WTC11 (cell line): ENCODE data around the gene PDRG1. TPM values are rescaled to one million over a fixed set of nuclear protein-coding genes. Genes with fewer than 3 reads are reported as not detected.

Experiments used
- ATAC-seq: fragments of 200-7000 bp; cut with Tn5 transposase; 2 replicates; pipeline ENCODE4 v1.10.0; 2021; ENCODE audit warnings: mild to moderate bottlenecking, moderate library complexity
- CTCF ChIA-PET: fragments of 300-600 bp; sonication (Branson Sonifier 250); formaldehyde crosslinking; loops from one replicate; lab custom pipeline; 2021; ENCODE audit warnings: antibody characterized with exemption; lab: Charles Lee
- POLR2A ChIA-PET: fragments of 350-600 bp; sonication (Branson Sonifier 250); formaldehyde crosslinking; loops from one replicate; lab custom pipeline; 2021; ENCODE audit warnings: antibody characterized with exemption; lab: Charles Lee
- DNase-seq: peaks from one replicate; pipeline ENCODE4 v3.0.0; 2021; ENCODE audit warnings: low spot score
- H3K27ac Mint-ChIP-seq: 2 replicates; pipeline ENCODE4 v1.8.0; 2021; ENCODE audit warnings: mixed read lengths
- H3K27me3 Mint-ChIP-seq: 2 replicates; pipeline ENCODE4 v1.8.0; 2021; ENCODE audit warnings: low read depth, mild to moderate bottlenecking, moderate library complexity, mixed read lengths
- H3K36me3 Mint-ChIP-seq: 2 replicates; pipeline ENCODE4 v1.8.0; 2021; ENCODE audit warnings: mixed read lengths
- H3K4me1 Mint-ChIP-seq: 2 replicates; pipeline ENCODE4 v1.8.0; 2022; ENCODE audit warnings: mixed read lengths
- H3K4me3 Mint-ChIP-seq: 2 replicates; pipeline ENCODE4 v1.8.0; 2021; ENCODE audit warnings: mild to moderate bottlenecking, moderate library complexity, mixed read lengths
- H3K9me3 Mint-ChIP-seq: 2 replicates; pipeline ENCODE4 v1.8.0; 2021; ENCODE audit warnings: mixed read lengths
- ATF1 ChIP-seq: sonication (generic); formaldehyde crosslinking; IDR thresholded peaks from 2 replicates; pipeline ENCODE4 v1.8.1; 2023; ENCODE audit warnings: mild to moderate bottlenecking, moderate library complexity, missing genetic modification reagents
- E2F4 ChIP-seq: sonication (generic); formaldehyde crosslinking; IDR thresholded peaks from 2 replicates; pipeline ENCODE4 v1.8.1; 2022; ENCODE audit warnings: low read depth, mild to moderate bottlenecking, moderate library complexity, missing genetic modification reagents, borderline replicate concordance
- MAX ChIP-seq: sonication (generic); formaldehyde crosslinking; IDR thresholded peaks from 2 replicates; pipeline ENCODE4 v1.8.0; 2022; ENCODE audit warnings: mild to moderate bottlenecking, missing genetic modification reagents
- SP1 ChIP-seq: sonication (generic); formaldehyde crosslinking; conservative IDR thresholded peaks from 2 replicates; pipeline ENCODE4 v1.8.1; 2022; ENCODE audit warnings: missing genetic modification reagents
- TEAD1 ChIP-seq: sonication (generic); formaldehyde crosslinking; IDR thresholded peaks from 2 replicates; pipeline ENCODE4 v1.8.0; 2022; ENCODE audit warnings: mild to moderate bottlenecking, missing genetic modification reagents
- ZBTB21 ChIP-seq: sonication (generic); formaldehyde crosslinking; IDR thresholded peaks from 2 replicates; pipeline ENCODE4 v1.8.1; 2023; ENCODE audit warnings: mild to moderate bottlenecking, missing genetic modification reagents, borderline replicate concordance
- ZNF138 ChIP-seq: sonication (generic); formaldehyde crosslinking; conservative IDR thresholded peaks from 2 replicates; pipeline ENCODE4 v1.8.1; 2022; ENCODE audit warnings: mild to moderate bottlenecking, moderate library complexity, missing genetic modification reagents
- ZNF281 ChIP-seq: sonication (generic); formaldehyde crosslinking; IDR thresholded peaks from 2 replicates; pipeline ENCODE4 v1.8.0; 2023; ENCODE audit warnings: mild to moderate bottlenecking, missing genetic modification reagents
- ZNF396 ChIP-seq: fragments of 250-450 bp; sonication (Bioruptor Pico); IDR thresholded peaks from 2 replicates; pipeline ENCODE4 v1.8.0; 2021; ENCODE audit warnings: mild to moderate bottlenecking, moderate library complexity, borderline replicate concordance
- ZNF671 ChIP-seq: fragments of 250-450 bp; sonication (Bioruptor Pico); IDR thresholded peaks from 2 replicates; pipeline ENCODE4 v1.8.0; 2021; ENCODE audit warnings: mild to moderate bottlenecking
- total RNA-seq: library from RNA; stranded (reverse); gene quantifications from 3 replicates; pipeline ENCODE4 v1.2.3, GENCODE V29; 2021
- TF ChIP-seq, protein P1 (sequence below): sonication (generic); formaldehyde crosslinking; IDR thresholded peaks from 2 replicates; pipeline ENCODE4 v1.8.1; 2023; ENCODE audit warnings: mild to moderate bottlenecking, missing genetic modification reagents, borderline replicate concordance
- TF ChIP-seq, protein P2 (sequence below): fragments of 250-450 bp; sonication (Bioruptor Pico); conservative IDR thresholded peaks from 2 replicates; pipeline ENCODE4 v1.9.0; 2021; ENCODE audit warnings: mild to moderate bottlenecking

Gene PDRG1
- total RNA-seq, 1 experiment from 2014 or later: 16.0 TPM

GRCh38 chr20:31990641-31991338 is 38.9 kb upstream of the PDRG1 start (continued):
- TF ChIP-seq, protein P1, sequence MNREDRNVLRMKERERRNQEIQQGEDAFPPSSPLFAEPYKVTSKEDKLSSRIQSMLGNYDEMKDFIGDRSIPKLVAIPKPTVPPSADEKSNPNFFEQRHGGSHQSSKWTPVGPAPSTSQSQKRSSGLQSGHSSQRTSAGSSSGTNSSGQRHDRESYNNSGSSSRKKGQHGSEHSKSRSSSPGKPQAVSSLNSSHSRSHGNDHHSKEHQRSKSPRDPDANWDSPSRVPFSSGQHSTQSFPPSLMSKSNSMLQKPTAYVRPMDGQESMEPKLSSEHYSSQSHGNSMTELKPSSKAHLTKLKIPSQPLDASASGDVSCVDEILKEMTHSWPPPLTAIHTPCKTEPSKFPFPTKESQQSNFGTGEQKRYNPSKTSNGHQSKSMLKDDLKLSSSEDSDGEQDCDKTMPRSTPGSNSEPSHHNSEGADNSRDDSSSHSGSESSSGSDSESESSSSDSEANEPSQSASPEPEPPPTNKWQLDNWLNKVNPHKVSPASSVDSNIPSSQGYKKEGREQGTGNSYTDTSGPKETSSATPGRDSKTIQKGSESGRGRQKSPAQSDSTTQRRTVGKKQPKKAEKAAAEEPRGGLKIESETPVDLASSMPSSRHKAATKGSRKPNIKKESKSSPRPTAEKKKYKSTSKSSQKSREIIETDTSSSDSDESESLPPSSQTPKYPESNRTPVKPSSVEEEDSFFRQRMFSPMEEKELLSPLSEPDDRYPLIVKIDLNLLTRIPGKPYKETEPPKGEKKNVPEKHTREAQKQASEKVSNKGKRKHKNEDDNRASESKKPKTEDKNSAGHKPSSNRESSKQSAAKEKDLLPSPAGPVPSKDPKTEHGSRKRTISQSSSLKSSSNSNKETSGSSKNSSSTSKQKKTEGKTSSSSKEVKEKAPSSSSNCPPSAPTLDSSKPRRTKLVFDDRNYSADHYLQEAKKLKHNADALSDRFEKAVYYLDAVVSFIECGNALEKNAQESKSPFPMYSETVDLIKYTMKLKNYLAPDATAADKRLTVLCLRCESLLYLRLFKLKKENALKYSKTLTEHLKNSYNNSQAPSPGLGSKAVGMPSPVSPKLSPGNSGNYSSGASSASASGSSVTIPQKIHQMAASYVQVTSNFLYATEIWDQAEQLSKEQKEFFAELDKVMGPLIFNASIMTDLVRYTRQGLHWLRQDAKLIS: no peak
- no peak for TF ChIP-seq ZNF138 (CRISPR knock-in tag)
- no peak for TF ChIP-seq ZNF671 (CRISPR knock-in tag)
- TF ChIP-seq TEAD1 (CRISPR knock-in tag): no peak
- TF ChIP-seq ATF1: no peak
- no peak for TF ChIP-seq SP1 (CRISPR knock-in tag)
- TF ChIP-seq ZNF396 (CRISPR knock-in tag): no peak
- no peak for TF ChIP-seq ZBTB21 (CRISPR knock-in tag)
- TF ChIP-seq, protein P2, sequence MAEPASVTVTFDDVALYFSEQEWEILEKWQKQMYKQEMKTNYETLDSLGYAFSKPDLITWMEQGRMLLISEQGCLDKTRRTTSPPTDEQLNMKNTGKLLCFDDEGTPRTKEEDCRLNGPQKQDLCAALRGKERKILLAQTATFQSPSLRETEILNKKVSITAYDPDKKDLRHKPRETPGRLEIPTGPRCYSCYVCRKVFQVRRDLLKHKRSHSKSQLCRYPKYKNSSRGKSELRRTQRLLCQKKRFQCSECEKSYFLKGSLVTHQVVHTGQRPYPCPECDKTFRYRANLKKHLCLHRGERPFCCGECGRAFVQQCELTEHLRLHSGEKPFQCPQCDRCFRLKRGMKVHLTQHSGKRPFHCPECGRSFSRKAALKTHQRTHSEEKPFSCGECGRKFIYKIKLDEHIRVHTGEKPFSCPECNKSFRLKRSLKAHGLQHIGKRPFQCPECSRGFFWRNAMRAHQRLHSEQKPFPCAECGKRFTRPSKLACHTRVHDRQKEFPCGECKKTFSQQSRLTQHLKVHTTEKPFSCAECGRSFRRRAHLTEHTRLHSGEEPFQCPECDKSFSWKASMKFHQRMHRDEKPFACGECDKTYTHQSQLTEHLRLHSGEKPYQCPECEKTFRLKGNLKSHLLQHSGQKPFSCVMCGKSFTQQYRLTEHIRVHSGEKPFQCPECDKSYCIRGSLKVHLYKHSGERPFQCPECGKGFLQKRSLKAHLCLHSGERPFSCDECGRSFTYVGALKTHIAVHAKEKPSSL (CRISPR knock-in tag): no peak
- no peak for TF ChIP-seq MAX (CRISPR knock-in tag)
- TF ChIP-seq E2F4 (CRISPR knock-in tag): no peak

DNA sequence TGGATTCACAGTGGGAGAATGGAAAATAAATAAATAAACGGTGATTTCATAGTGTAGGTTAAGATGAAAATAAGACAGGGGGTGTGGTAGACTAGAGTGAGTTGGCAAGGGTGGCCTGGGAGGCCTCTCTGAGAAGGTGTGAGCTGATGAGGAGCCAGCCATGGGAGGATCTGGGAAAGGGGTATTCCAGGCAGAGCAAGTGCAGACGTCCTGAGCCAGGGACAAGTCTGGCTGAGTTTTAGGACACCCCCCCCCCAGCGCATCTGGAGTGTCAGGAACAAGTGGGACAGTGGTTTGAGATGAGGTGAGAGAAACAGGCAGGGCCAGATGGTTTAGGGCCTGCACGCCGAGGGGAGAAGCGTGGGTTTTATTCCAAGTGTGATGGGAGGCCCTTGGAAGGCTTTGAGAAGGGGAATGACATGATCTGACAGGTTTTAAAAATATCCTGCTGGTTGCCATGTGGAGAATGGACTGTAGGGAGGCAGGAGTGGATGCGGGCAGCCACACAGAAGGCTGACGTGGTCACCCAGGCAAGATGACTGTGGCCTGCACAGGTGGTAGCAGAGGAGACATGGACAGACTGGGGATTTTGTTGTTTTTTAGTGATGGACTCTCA is 37.3 kb upstream of the PDRG1 start:
- POLR2A ChIA-PET: no interaction called here

More for the DNA sequence above, 37.3 kb upstream of the PDRG1 start:
- H3K27me3 Mint-ChIP-seq: peaks cover 25% of the 10 kb centered on the region
- ATAC-seq: no peak
- no peak overlapping the region; the same call in 1 of the 2 replicates for H3K27ac Mint-ChIP-seq
- no peak for TF ChIP-seq ZNF281 (CRISPR knock-in tag)
- no peaks in the 10 kb centered on the region for H3K9me3 Mint-ChIP-seq
- no peaks in the 10 kb centered on the region for H3K36me3 Mint-ChIP-seq
- no peak overlapping the region for H3K4me3 Mint-ChIP-seq
- CTCF ChIA-PET: interaction anchor here (0.6 kb wide), 1 partner anchor 136 kb away, joined by 5 read pairs; no protein-coding TSS in a partner anchor
- DNase-seq: no peak
- peaks cover 9% of the 10 kb centered on the region for H3K4me1 Mint-ChIP-seq
